Measurements from ENCODE around the gene KCTD2. TPM values are rescaled to one million over a fixed set of nuclear protein-coding genes. Genes with fewer than 3 reads are reported as not detected.
A peak's percentile ranks its signal among the peaks of the same experiment; 100 is the strongest.

The KCTD2 gene
- total and polyA plus RNA-seq, 4 donors: 15.1 to 22.3 (median 19.4) TPM

DNA sequence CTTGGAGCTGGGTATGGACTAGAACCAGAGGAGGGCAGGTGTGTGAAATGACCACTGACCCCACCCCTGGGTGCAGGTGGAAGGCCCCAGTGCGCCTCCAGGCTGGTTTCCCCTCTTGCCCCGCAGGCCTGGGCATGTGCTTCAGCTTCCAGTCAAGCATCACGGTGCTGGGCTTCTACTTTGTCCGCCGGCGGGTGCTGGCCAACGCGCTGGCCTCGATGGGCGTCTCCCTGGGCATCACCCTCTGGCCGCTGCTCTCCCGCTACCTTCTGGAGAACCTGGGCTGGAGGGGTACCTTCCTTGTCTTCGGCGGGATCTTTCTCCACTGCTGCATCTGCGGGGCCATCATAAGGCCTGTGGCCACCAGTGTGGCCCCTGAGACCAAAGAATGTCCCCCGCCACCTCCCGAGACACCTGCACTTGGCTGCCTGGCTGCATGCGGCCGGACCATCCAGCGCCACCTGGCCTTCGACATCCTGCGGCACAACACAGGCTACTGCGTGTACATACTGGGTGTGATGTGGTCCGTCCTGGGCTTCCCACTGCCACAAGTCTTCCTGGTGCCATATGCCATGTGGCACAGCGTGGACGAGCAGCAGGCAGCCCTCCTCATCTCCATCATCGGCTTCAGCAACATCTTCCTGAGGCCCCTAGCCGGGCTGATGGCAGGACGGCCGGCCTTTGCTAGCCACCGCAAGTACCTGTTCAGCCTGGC is 53.0 kb downstream of the KCTD2 start:
- TF ChIP-seq, protein P1, sequence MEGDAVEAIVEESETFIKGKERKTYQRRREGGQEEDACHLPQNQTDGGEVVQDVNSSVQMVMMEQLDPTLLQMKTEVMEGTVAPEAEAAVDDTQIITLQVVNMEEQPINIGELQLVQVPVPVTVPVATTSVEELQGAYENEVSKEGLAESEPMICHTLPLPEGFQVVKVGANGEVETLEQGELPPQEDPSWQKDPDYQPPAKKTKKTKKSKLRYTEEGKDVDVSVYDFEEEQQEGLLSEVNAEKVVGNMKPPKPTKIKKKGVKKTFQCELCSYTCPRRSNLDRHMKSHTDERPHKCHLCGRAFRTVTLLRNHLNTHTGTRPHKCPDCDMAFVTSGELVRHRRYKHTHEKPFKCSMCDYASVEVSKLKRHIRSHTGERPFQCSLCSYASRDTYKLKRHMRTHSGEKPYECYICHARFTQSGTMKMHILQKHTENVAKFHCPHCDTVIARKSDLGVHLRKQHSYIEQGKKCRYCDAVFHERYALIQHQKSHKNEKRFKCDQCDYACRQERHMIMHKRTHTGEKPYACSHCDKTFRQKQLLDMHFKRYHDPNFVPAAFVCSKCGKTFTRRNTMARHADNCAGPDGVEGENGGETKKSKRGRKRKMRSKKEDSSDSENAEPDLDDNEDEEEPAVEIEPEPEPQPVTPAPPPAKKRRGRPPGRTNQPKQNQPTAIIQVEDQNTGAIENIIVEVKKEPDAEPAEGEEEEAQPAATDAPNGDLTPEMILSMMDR (IDR thresholded peaks at IDR 0.05; ENCODE audit: control extremely low read depth, extremely low read depth): no peak
- Histone ChIP-seq H3K4me3 (no peak overlapping the region), H3K36me3 (ENCODE audit: control insufficient read depth in 4 of 4, insufficient read depth in 4 of 4, low read length in 4 of 4) (peaks cover 0 to 28% (median 16%) of the 10 kb centered on the region in 4 donors), H3K27me3 (ENCODE audit: control insufficient read depth in 3 of 3, insufficient read depth in 3 of 3, low read length in 2 of 3) (no peaks in the 10 kb centered on the region), H3K4me1 (ENCODE audit: control insufficient read depth in 5 of 5, insufficient read depth in 5 of 5, low read length in 5 of 5) (peaks cover 0 to 4% (median 0%) of the 10 kb centered on the region in 5 donors), H3K9me3 (ENCODE audit: control insufficient read depth in 4 of 4, insufficient read depth in 3 of 4, low read length in 3 of 4) (peaks cover 0 to 6% (median 0%) of the 10 kb centered on the region in 4 donors), H3K9ac (ENCODE audit: insufficient read depth in 1 of 2, low read length in 2 of 2) (no peak overlapping the region), H3K27ac (ENCODE audit: low read depth in 1 of 2, low read length in 1 of 2) (no peak overlapping the region)
- 95 to 96% methylated on average over 31 of the region's 31 CpGs for WGBS, 2 donors
- DNase-seq (no peak), ATAC-seq (ENCODE audit: insufficient read depth, low FRiP score) (no peak)

DNA sequence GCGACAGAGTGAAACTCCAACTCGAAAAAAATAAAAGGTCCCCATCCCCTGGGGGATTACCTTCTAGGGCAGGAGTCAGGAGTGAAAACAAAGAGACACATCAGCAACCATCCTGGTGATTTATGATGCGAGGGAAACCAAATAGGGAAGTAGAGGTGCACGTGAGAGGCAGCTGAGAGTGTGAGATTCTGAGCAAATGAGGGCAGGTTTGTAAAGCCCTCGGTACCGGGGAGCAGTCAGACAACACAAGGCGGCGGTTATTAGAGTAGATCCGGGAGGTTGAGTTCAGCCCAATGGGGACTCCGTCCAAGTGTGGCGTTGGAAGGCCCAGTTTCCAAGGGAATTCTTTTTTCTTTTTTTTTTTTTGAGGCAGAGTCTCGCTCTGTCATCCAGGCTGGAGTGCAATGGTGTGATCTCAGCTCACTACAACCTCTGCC is 55.4 kb downstream of the KCTD2 start:
- 38 to 66% methylated on average over 12 of the region's 12 CpGs for WGBS, 2 donors
- TF ChIP-seq, protein P1 (IDR thresholded peaks at IDR 0.05; ENCODE audit: control extremely low read depth, extremely low read depth): no peak
- no peak for ATAC-seq (ENCODE audit: insufficient read depth, low FRiP score)
- DNase-seq: no peak
- peaks cover 0 to 6% (median 0%) of the 10 kb centered on the region in 4 donors for H3K9me3 ChIP-seq (ENCODE audit: control insufficient read depth in 4 of 4, insufficient read depth in 3 of 4, low read length in 3 of 4)
- no peaks in the 10 kb centered on the region for H3K27me3 ChIP-seq (ENCODE audit: control insufficient read depth in 3 of 3, insufficient read depth in 3 of 3, low read length in 2 of 3)
- H3K9ac ChIP-seq (ENCODE audit: insufficient read depth in 1 of 2, low read length in 2 of 2): no peak overlapping the region
- H3K4me1 ChIP-seq (ENCODE audit: control insufficient read depth in 5 of 5, insufficient read depth in 5 of 5, low read length in 5 of 5): peaks cover 0 to 4% (median 0%) of the 10 kb centered on the region in 5 donors
- H3K27ac ChIP-seq (ENCODE audit: low read depth in 1 of 2, low read length in 1 of 2): no peak overlapping the region
- no peak overlapping the region for H3K4me3 ChIP-seq
- peaks cover 0 to 28% (median 19%) of the 10 kb centered on the region in 4 donors for H3K36me3 ChIP-seq (ENCODE audit: control insufficient read depth in 4 of 4, insufficient read depth in 4 of 4, low read length in 4 of 4)

DNA sequence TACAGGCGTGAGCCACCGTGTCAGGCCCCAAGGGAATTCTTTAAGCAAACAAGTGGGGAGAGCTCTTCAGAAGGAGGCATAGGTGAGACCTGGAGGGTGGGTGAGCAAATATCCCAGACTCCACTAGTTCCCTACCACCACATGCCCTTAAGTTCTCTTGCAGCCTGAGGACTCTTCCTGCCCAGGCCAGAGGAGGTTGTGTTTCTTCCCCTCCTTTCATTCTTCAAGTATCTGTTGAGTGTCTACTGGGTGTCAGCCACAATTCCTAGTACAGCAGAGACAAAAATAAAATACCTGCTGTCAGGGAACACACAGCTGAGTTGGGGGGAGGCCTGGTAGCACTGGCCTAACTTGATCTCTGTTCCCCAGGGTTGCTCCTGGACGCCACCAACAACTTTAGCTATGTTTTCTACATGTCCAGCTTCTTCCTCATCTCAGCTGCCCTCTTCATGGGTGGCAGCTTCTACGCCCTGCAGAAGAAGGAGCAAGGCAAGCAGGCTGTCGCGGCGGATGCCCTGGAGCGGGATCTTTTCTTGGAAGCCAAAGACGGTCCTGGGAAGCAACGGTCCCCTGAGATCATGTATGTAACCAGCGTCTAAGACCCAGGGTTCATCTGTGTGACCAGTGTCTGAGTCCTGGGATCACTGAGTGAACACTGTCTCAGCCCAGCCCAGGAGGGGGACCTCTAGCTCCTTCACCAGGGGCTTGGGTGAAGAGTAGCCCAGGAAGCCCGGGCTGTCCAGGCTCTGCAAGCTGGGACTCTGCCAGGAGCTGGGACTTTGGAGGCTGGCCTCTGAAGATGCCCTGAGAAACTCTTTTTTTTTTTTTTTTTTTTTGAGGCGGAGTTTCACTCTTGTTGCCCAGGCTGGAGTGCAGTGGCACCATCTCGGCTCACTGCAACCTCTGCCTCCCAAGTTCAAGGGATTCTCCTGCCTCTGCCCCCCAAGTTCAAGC is 56.9 kb downstream of the KCTD2 start:
- 82 to 91% methylated on average over 13 to 14 of the region's 14 CpGs for WGBS, 2 donors
- peaks cover 0 to 20% (median 15%) of the 10 kb centered on the region in 4 donors for H3K36me3 ChIP-seq (ENCODE audit: control insufficient read depth in 4 of 4, insufficient read depth in 4 of 4, low read length in 4 of 4)
- TF ChIP-seq, protein P1 (IDR thresholded peaks at IDR 0.05; ENCODE audit: control extremely low read depth, extremely low read depth): no peak
- DNase-seq: no peak
- peaks cover 0 to 3% (median 0%) of the 10 kb centered on the region in 3 donors for H3K27me3 ChIP-seq (ENCODE audit: control insufficient read depth in 3 of 3, insufficient read depth in 3 of 3, low read length in 2 of 3)
- H3K4me3 ChIP-seq: no peak overlapping the region
- peaks cover 0 to 6% (median 0%) of the 10 kb centered on the region in 4 donors for H3K9me3 ChIP-seq (ENCODE audit: control insufficient read depth in 4 of 4, insufficient read depth in 3 of 4, low read length in 3 of 4)
- peaks cover 0 to 7% (median 0%) of the 10 kb centered on the region in 5 donors for H3K4me1 ChIP-seq (ENCODE audit: control insufficient read depth in 5 of 5, insufficient read depth in 5 of 5, low read length in 5 of 5)
- no peak overlapping the region for H3K9ac ChIP-seq (ENCODE audit: insufficient read depth in 1 of 2, low read length in 2 of 2)
- no peak for ATAC-seq (ENCODE audit: insufficient read depth, low FRiP score)
- H3K27ac ChIP-seq (ENCODE audit: low read depth in 1 of 2, low read length in 1 of 2): peak overlapping the region in 1 of 2 donors; percentile 64

Measured in lung (tissue), 12 donors.